OCI-LY3 (cell line): ENCODE data around the gene LRIT3.

Experiments
- H2AFZ ChIP-seq: fragments of 200-600, 300-600 bp; shearing (Covaris generic); 2 replicates; pipeline ENCODE4 v1.6.0; 2014; ENCODE audit warnings: antibody characterized with exemption, low read depth, low read length
- H3K27ac ChIP-seq: fragments of 200-600, 300-600 bp; sonication (generic); 2 replicates; pipeline ENCODE4 v1.5.1; 2014; ENCODE audit warnings: mild to moderate bottlenecking, low read length, moderate library complexity, mixed read lengths
- H3K27me3 ChIP-seq: fragments of 200-600, 300-600 bp; sonication (generic); 2 replicates; pipeline ENCODE4 v1.6.1; 2014; ENCODE audit warnings: low read depth, low read length, mixed read lengths
- H3K36me3 ChIP-seq: fragments of 200-600, 300-600 bp; sonication (generic); replicated peaks from 2 replicates; pipeline ENCODE3; 2014; ENCODE audit warnings: low read depth, low read length, mixed read lengths
- H3K4me1 ChIP-seq: fragments of 300-600, 200-600 bp; sonication (generic); 2 replicates; pipeline ENCODE4 v1.6.1; 2014; ENCODE audit warnings: low read length, mixed read lengths
- H3K4me2 ChIP-seq: fragments of 200-600, 300-600 bp; sonication (generic); 2 replicates; pipeline ENCODE4 v1.6.1; 2014; ENCODE audit warnings: low read length, mixed read lengths
- H3K4me3 ChIP-seq: fragments of 300-600, 200-600 bp; sonication (generic); 2 replicates; pipeline ENCODE4 v1.5.1; 2014; ENCODE audit warnings: antibody characterized with exemption, mild to moderate bottlenecking, low read length, moderate library complexity
- H3K79me2 ChIP-seq: fragments of 300-600, 200-600 bp; shearing (Covaris generic); 2 replicates; pipeline ENCODE4 v1.6.1; 2014; ENCODE audit warnings: mild to moderate bottlenecking, low read length, mixed read lengths
- H3K9ac ChIP-seq: fragments of 300-600, 200-600 bp; shearing (Covaris generic); 2 replicates; pipeline ENCODE4 v1.6.0; 2014; ENCODE audit warnings: mild to moderate bottlenecking, low read length, moderate library complexity
- H3K9me3 ChIP-seq: fragments of 200-600, 300-600 bp; shearing (Covaris generic); 2 replicates; pipeline ENCODE4 v1.6.1; 2014; ENCODE audit warnings: low read length, mixed read lengths; ENCODE audit not compliant: insufficient read depth
- H4K20me1 ChIP-seq: fragments of 200-600, 300-600 bp; sonication (generic); 2 replicates; pipeline ENCODE4 v1.6.1; 2016; ENCODE audit warnings: low read length, mixed read lengths; ENCODE audit not compliant: insufficient read depth
- CTCF ChIP-seq: fragments of 200-600, 300-600 bp; sonication (generic); IDR thresholded peaks from 2 replicates; pipeline ENCODE4 v1.5.1; 2014; ENCODE audit warnings: antibody characterized with exemption, low read length, low read depth
- EZH2phosphoT487 ChIP-seq: fragments of 200-600 bp; shearing (Covaris generic); IDR thresholded peaks from 2 replicates; pipeline ENCODE4 v1.6.1; 2018; ENCODE audit warnings: antibody characterized with exemption, mixed run types, low read depth

LRIT3 gene

GRCh38 chr4:109811707-109812106 is 36.2 kb upstream of the LRIT3 start:
- Histone ChIP-seq H3K27me3 (no peaks in the 10 kb centered on the region), H3K9ac (no peak overlapping the region), H4K20me1 (no peaks in the 10 kb centered on the region), H2AFZ (peak overlapping the region; percentile 27), H3K4me1 (peaks cover 8% of the 10 kb centered on the region), H3K79me2 (peaks cover 13% of the 10 kb centered on the region), H3K9me3 (no peaks in the 10 kb centered on the region), H3K36me3 (no peaks in the 10 kb centered on the region), H3K27ac (no peak overlapping the region), H3K4me3 (no peak overlapping the region), H3K4me2 (peak overlapping the region; percentile 4)
- no peak for TF ChIP-seq CTCF
- no peak for TF ChIP-seq EZH2phosphoT487

- H3K4me3 ChIP-seq, result peak within 1 kb of the TSS; percentile 97
- peak within 1 kb of the TSS; percentile 85 for H2AFZ ChIP-seq
- H3K9ac ChIP-seq, result peak within 1 kb of the TSS; percentile 95
- peak within 1 kb of the TSS; percentile 70 for H3K27ac ChIP-seq
- H3K36me3 ChIP-seq, result peaks cover 18% of the 10 kb centered on the region
- H4K20me1 ChIP-seq, result no peaks in the 10 kb centered on the region
- no peak for TF ChIP-seq CTCF
- no peak for TF ChIP-seq EZH2phosphoT487
- H3K27me3 ChIP-seq, result no peaks in the 10 kb centered on the region
- H3K4me2 ChIP-seq, result peak within 1 kb of the TSS; percentile 91
- no peaks in the 10 kb centered on the region for H3K9me3 ChIP-seq
- peaks cover 49% of the 10 kb centered on the region for H3K79me2 ChIP-seq
- peaks cover 28% of the 10 kb centered on the region for H3K4me1 ChIP-seq
Observed at GRCh38 chr4:109815151-109816081, 32.5 kb upstream of the LRIT3 start, which contains the start of gene GAR1. Gene GAR1, plus strand, starts transcription at chr4:109815762. Its CDS starts 403 bp downstream, at chr4:109816165.

- Histone ChIP-seq H3K27me3 (no peaks in the 10 kb centered on the region), H2AFZ (peak overlapping the region; percentile 83), H3K36me3 (peaks cover 24% of the 10 kb centered on the region), H4K20me1 (no peaks in the 10 kb centered on the region), H3K79me2 (peaks cover 56% of the 10 kb centered on the region), H3K27ac (peak overlapping the region; percentile 70), H3K4me2 (peak overlapping the region; percentile 91), H3K9ac (peak overlapping the region; percentile 95), H3K9me3 (no peaks in the 10 kb centered on the region), H3K4me3 (peak overlapping the region; percentile 97), H3K4me1 (peaks cover 35% of the 10 kb centered on the region)
- TF ChIP-seq EZH2phosphoT487, result no peak
- TF ChIP-seq CTCF, result no peak
Observed at GRCh38 chr4:109816082-109816442, 31.8 kb upstream of the LRIT3 start.

GRCh38 chr4:109816894-109817293 is 31.0 kb upstream of the LRIT3 start:
- Histone ChIP-seq H3K9ac (peak overlapping the region; percentile 95), H3K4me2 (peak overlapping the region; percentile 91), H3K27ac (no peak overlapping the region), H2AFZ (no peak overlapping the region), H3K27me3 (no peaks in the 10 kb centered on the region), H3K36me3 (peaks cover 27% of the 10 kb centered on the region), H3K4me1 (peaks cover 41% of the 10 kb centered on the region), H3K79me2 (peaks cover 57% of the 10 kb centered on the region), H4K20me1 (no peaks in the 10 kb centered on the region), H3K9me3 (no peaks in the 10 kb centered on the region), H3K4me3 (peak overlapping the region; percentile 97)
- TF ChIP-seq CTCF (no peak), EZH2phosphoT487 (no peak)
